Measurements from ENCODE around the gene RHBDF1. TPM values are rescaled to one million over a fixed set of nuclear protein-coding genes. Genes with fewer than 3 reads are reported as not detected.

RHBDF1 gene
- total and polyA plus RNA-seq, 12 donors = 18.5 to 89.8 (median 24.7) TPM

GRCh38 chr16:78444-79150 lies 6.2 kb upstream of the RHBDF1 start:
- TF ChIP-seq, protein P1, sequence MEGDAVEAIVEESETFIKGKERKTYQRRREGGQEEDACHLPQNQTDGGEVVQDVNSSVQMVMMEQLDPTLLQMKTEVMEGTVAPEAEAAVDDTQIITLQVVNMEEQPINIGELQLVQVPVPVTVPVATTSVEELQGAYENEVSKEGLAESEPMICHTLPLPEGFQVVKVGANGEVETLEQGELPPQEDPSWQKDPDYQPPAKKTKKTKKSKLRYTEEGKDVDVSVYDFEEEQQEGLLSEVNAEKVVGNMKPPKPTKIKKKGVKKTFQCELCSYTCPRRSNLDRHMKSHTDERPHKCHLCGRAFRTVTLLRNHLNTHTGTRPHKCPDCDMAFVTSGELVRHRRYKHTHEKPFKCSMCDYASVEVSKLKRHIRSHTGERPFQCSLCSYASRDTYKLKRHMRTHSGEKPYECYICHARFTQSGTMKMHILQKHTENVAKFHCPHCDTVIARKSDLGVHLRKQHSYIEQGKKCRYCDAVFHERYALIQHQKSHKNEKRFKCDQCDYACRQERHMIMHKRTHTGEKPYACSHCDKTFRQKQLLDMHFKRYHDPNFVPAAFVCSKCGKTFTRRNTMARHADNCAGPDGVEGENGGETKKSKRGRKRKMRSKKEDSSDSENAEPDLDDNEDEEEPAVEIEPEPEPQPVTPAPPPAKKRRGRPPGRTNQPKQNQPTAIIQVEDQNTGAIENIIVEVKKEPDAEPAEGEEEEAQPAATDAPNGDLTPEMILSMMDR (IDR thresholded peaks at IDR 0.05) = no peak
- Histone ChIP-seq H3K36me3 (peaks cover 0 to 32% (median 7%) of the 10 kb centered on the region in 9 donors), H3K4me3 (peak overlapping the region; percentile 69 to 98 (median 82)), H3K9me3 (no peaks in the 10 kb centered on the region), H3K27me3 (peaks cover 0 to 6% (median 0%) of the 10 kb centered on the region in 7 donors), H3K4me1 (peaks cover 32 to 64% (median 59%) of the 10 kb centered on the region in 9 donors), H3K27ac (peak overlapping the region; percentile 94 to 99 (median 97))
- intact Hi-C loops (cut with DNase I) = no loop called here
- 6 to 7% methylated on average over 36 of the region's 36 CpGs for WGBS, 2 donors
- ATAC-seq (peak in 5 of 8 donors; percentile 3 to 23 (median 20)), DNase-seq (peak in 1 of 2 donors; percentile 61)

GRCh38 chr16:77807-78443 lies 5.5 kb upstream of the RHBDF1 start, which contains the start of gene MPG:
TSS of gene MPG (plus strand) at chr16:78225. CDS start at chr16:78310, 85 bp downstream.
- Histone ChIP-seq H3K4me1 (peaks cover 38 to 66% (median 62%) of the 10 kb centered on the region in 9 donors), H3K27ac (peak within 1 kb of the TSS; percentile 94 to 99 (median 97)), H3K9me3 (no peaks in the 10 kb centered on the region), H3K27me3 (peaks cover 0 to 13% (median 0%) of the 10 kb centered on the region in 7 donors), H3K4me3 (peak within 1 kb of the TSS; percentile 69 to 98 (median 82)), H3K36me3 (peaks cover 0 to 27% (median 7%) of the 10 kb centered on the region in 9 donors)
- 0 to 1% methylated on average over 79 to 81 of the region's 83 CpGs for whole genome bisulfite sequencing, 2 donors
- ATAC-seq = peak; percentile 55 to 77 (median 67)
- intact Hi-C loops (cut with DNase I) = no loop called here
- peak; percentile 89 to 92 for DNase-seq
- TF ChIP-seq, protein P1 (IDR thresholded peaks at IDR 0.05) = no peak

DNA sequence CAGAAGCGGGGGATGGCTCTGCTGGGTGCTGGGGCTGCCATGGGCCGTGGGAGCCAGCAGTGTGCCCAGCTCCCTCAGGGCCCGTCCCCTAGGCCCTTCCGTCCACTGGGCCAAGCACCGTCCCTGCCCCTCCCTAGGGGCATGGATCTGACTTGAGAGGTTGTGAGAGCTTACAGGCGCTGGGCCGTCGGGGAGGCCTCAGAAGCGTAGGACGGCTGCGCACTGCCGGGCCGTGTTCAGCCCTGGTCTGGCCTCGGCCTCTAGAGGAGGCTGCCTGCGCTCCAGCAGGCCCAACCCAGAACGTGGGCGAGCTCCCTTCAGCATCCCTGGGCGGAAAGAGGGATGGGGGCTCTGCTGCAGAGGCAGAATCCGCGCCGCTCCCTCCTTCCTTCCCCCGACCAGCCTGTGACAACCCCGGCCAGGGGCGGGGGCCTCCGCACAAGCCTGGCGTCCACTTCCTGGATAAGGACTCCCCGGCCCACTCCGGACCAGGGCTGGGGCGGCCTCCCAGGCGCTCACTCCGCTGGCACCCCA lies 4.9 kb upstream of the RHBDF1 start:
- Histone ChIP-seq H3K36me3 (peaks cover 0 to 23% (median 7%) of the 10 kb centered on the region in 9 donors), H3K4me3 (peak overlapping the region; percentile 69 to 98 (median 82)), H3K4me1 (peaks cover 38 to 70% (median 66%) of the 10 kb centered on the region in 9 donors), H3K27ac (peak overlapping the region; percentile 94 to 99 (median 97)), H3K9me3 (no peaks in the 10 kb centered on the region), H3K27me3 (peaks cover 0 to 17% (median 0%) of the 10 kb centered on the region in 7 donors)
- ATAC-seq (peak; percentile 22 to 43 (median 32)), DNase-seq (peak; percentile 62 to 71)
- TF ChIP-seq, protein P1 (IDR thresholded peaks at IDR 0.05) = no peak
- 22 to 40% methylated on average over 30 to 31 of the region's 31 CpGs for WGBS, 2 donors
- intact Hi-C loops (cut with DNase I) = no loop called here
